Mucosa of stomach (tissue), 1 donor: Measurements from ENCODE around the gene FHOD1.

ENCODE experiments used
- H3K27me3 ChIP-seq: one replicate; pipeline ENCODE4 v1.7.0; 2013; ENCODE audit warnings: mild to moderate bottlenecking, low read length; ENCODE audit not compliant: control insufficient read depth, insufficient read depth
- H3K36me3 ChIP-seq: one replicate; pipeline ENCODE4 v1.7.0; 2013; ENCODE audit warnings: low read length; ENCODE audit not compliant: control insufficient read depth, insufficient read depth
- H3K4me1 ChIP-seq: one replicate; pipeline ENCODE4 v1.7.0; 2013; ENCODE audit warnings: mild to moderate bottlenecking, low read length; ENCODE audit not compliant: control insufficient read depth, insufficient read depth
- H3K4me3 ChIP-seq: one replicate; pipeline ENCODE4 v1.7.0; 2013; ENCODE audit warnings: low read length
- H3K9ac ChIP-seq: one replicate; pipeline ENCODE4 v1.7.0; 2013; ENCODE audit warnings: mild to moderate bottlenecking, low read length, moderate library complexity
- H3K9me3 ChIP-seq: one replicate; pipeline ENCODE4 v1.7.0; 2013; ENCODE audit warnings: mild to moderate bottlenecking, low read length, moderate library complexity; ENCODE audit not compliant: control insufficient read depth
- donor health status: Pancreatic carcinoma.

FHOD1 gene

DNA sequence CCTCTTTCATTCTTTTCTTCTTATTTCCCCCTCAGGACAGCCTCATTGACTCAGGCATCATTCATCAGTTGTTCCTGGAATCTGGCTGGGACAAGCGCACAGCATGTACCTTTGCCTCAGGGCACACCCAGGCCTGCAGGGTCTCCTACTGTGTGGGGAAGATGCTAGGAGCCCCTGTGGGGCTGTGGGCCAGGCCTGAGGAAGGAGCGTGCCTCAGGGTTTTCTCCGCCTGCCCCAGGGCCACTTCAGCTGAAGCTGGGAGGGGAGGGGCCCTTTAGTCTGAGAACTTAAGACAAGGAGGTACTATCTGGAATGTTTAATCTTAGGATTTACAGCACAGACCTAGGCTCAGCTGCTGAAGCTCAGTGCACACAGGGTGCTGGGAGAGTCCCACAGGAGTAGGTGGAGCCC is 40.4 kb downstream of the FHOD1 start:
- H3K36me3 ChIP-seq, result no peaks in the 10 kb centered on the region
- no peaks in the 10 kb centered on the region for H3K9me3 ChIP-seq
- no peaks in the 10 kb centered on the region for H3K4me1 ChIP-seq
- no peaks in the 10 kb centered on the region for H3K27me3 ChIP-seq
- H3K4me3 ChIP-seq, result no peak overlapping the region
- peak overlapping the region; percentile 12 for H3K9ac ChIP-seq

DNA sequence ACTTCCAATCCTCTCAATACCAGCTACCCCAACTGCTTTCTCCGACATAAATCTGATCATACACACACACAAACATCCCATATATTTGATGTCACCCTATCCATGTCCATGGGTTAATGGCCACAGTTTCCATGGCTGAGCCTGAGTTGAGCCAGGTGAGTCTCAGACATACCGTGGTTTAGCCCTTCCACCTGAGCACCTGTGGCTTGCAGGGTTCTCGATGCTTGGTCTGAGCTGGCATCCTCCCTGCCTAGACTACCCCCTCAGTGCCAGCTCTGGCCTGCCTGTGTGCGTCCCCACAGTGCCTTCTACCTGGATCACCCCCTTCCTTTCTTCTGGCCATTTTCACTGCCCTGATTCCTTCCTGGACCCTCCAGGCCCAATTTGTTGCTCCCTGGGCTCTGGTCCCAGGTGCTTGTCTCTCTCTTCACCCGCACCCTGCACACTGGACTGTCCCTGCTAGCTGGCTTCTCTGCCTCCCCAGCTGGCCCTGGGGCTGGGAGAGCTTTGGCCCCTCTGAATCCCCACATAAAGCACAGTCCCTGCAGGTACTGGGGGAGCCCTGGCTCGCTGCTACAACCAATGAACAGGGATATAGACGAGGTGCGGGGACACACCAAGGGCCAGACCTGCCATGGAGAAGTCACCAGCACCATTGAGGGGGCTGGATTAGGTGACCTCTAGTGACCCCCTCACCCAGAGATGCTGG is 41.0 kb downstream of the FHOD1 start:
- Histone ChIP-seq H3K4me1 (no peaks in the 10 kb centered on the region), H3K27me3 (no peaks in the 10 kb centered on the region), H3K4me3 (no peak overlapping the region), H3K9me3 (no peaks in the 10 kb centered on the region), H3K36me3 (no peaks in the 10 kb centered on the region), H3K9ac (peak overlapping the region; percentile 12)

DNA sequence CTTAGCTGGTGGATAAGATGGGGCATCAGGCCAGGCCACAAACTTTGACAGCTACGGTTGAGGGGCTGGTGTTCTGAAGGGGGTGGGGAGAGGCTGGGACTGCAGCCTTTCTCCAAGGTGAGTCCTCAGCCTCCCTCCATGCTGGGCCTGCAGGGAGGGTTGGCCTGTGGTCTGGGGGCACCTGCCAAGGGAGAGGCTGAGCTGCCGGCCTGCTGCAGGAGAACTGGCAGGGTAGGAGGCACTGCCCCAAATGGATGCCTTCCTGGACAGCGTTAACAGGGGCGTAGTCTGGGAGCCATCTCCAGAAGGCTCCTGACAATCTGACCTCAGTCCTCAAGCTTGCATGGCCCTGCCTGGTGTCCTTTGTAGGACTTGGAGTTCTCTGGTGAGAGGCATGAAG is 43.2 kb downstream of the FHOD1 start:
- no peaks in the 10 kb centered on the region for H3K27me3 ChIP-seq
- H3K36me3 ChIP-seq, result peaks cover 3% of the 10 kb centered on the region
- H3K9ac ChIP-seq, result no peak overlapping the region
- no peaks in the 10 kb centered on the region for H3K9me3 ChIP-seq
- H3K4me3 ChIP-seq, result no peak overlapping the region
- H3K4me1 ChIP-seq, result peaks cover 8% of the 10 kb centered on the region

DNA sequence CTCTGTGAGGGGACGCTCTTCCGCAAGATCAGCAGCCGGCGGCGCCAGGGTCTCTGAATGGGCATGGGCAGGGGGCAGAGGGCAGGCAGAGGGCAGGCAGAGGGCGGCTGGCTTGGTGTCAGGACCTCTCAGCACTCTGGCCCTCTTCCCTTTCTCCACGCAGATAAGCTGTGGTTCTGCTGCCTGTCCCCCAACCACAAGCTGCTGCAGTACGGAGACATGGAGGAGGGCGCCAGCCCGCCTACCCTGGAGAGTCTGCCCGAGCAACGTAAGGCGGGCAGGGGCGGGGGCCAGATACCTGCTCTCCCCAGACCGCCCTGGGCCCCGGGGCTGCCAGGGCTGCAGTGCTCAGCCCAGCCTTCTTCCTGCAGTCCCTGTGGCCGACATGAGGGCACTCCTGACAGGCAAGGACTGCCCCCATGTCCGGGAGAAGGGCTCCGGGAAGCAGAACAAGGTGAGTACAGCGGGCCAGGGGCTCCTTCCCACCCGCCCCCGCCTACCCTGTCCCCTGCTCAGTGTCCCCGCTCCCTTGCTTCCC is 44.3 kb downstream of the FHOD1 start:
- H3K9me3 ChIP-seq, result no peaks in the 10 kb centered on the region
- H3K9ac ChIP-seq, result no peak overlapping the region
- H3K36me3 ChIP-seq, result peaks cover 5% of the 10 kb centered on the region
- H3K4me1 ChIP-seq, result peaks cover 16% of the 10 kb centered on the region
- no peaks in the 10 kb centered on the region for H3K27me3 ChIP-seq
- H3K4me3 ChIP-seq, result no peak overlapping the region

DNA sequence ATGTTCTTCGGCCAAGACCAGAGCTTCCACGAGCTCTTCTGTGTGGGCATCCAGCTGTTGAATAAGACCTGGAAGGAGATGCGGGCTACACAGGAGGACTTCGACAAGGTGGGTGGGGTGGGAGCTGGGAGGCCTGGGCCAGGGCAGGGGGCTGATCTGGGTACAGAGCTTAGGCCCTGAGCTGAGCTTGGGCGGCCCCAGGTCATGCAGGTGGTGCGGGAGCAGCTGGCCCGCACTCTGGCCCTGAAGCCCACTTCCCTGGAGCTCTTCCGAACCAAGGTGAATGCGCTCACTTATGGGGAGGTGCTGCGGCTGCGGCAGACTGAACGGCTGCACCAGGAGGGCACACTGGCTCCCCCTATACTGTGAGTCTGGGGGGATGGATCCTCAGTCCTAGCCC is 44.9 kb downstream of the FHOD1 start:
- Histone ChIP-seq H3K4me1 (peaks cover 22% of the 10 kb centered on the region), H3K9ac (no peak overlapping the region), H3K9me3 (no peaks in the 10 kb centered on the region), H3K27me3 (no peaks in the 10 kb centered on the region), H3K36me3 (peaks cover 11% of the 10 kb centered on the region), H3K4me3 (no peak overlapping the region)

DNA sequence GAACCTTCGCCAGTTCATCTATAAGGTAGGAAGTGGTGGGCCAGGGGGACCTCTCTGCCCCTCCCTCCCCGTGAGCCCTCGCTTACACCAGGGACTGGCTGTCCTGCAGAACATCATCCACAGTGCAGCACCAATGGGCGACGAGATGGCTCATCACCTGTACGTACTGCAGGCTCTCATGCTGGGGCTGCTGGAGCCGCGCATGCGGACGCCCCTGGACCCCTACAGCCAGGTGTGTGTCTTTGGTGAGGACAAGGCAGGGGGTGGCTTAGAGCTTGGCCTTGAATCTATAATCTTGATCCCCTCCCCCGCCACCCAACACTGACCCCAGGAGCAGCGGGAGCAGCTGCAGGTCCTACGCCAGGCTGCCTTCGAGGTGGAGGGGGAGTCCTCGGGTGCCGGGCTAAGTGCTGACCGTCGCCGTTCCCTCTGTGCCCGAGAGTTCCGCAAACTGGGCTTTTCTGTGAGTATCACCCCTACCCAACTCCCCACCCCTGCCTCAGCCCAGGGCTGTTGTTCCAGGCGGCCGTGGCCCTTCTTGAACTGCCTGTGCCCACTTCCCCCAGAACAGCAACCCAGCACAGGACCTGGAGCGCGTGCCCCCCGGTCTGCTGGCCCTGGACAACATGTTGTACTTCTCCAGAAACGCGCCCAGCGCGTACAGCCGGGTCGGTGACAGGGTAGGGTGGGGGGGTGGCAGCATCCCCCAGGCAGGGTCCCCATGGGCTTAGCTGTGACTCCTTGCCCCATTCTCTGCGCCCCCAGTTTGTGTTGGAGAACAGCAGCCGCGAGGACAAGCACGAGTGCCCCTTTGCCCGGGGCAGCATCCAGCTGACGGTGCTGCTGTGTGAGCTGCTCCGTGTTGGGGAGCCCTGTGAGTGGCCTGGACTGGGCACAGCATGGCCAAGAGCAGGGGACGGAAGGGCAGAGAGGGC is 45.6 kb downstream of the FHOD1 start:
- no peaks in the 10 kb centered on the region for H3K9me3 ChIP-seq
- no peak overlapping the region for H3K9ac ChIP-seq
- no peaks in the 10 kb centered on the region for H3K27me3 ChIP-seq
- peaks cover 24% of the 10 kb centered on the region for H3K4me1 ChIP-seq
- H3K4me3 ChIP-seq, result no peak overlapping the region
- H3K36me3 ChIP-seq, result peaks cover 14% of the 10 kb centered on the region

DNA sequence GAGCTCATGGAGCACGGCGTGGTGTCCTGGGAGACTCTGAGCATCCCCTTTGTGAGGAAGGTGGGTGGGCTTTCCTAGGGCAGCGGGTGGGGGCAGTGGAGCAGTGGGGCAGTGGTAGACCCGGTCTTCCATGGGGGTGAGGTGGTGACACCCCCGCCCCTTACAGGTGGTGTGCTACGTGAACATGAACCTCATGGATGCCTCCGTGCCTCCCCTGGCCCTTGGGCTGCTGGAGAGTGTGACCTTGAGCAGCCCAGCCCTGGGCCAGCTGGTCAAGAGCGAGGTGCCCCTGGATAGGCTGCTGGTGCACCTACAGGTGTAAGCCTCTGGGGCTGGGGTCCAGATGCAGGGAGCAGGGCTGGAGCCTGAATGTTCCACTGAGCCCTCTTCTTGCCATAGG is 46.8 kb downstream of the FHOD1 start:
- Histone ChIP-seq H3K4me1 (peaks cover 24% of the 10 kb centered on the region), H3K36me3 (peaks cover 19% of the 10 kb centered on the region), H3K4me3 (no peak overlapping the region), H3K9me3 (no peaks in the 10 kb centered on the region), H3K9ac (no peak overlapping the region), H3K27me3 (no peaks in the 10 kb centered on the region)

DNA sequence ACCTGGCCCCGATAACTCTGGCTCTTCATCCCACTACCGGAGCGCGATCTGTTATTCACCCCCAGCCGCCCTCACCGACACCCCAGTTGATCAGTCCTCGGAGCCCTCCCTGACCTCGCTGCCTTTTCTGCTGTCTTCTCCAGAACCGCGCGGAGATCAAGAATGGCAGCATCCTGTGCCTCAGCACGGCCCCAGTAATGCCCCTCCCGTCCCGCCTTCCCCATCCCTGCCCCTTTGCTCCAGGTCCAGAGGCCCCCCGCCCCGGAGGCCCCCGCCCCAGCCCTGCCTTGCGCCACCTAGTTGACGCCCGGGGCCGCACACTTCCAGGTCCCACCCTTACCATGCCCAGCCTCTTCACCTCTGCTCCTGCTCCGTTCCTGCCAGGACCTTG is 47.5 kb downstream of the FHOD1 start:
- Histone ChIP-seq H3K4me3 (peak overlapping the region; percentile 18), H3K4me1 (peaks cover 24% of the 10 kb centered on the region), H3K36me3 (peaks cover 23% of the 10 kb centered on the region), H3K9me3 (no peaks in the 10 kb centered on the region), H3K9ac (peak overlapping the region; percentile 80), H3K27me3 (no peaks in the 10 kb centered on the region)

DNA sequence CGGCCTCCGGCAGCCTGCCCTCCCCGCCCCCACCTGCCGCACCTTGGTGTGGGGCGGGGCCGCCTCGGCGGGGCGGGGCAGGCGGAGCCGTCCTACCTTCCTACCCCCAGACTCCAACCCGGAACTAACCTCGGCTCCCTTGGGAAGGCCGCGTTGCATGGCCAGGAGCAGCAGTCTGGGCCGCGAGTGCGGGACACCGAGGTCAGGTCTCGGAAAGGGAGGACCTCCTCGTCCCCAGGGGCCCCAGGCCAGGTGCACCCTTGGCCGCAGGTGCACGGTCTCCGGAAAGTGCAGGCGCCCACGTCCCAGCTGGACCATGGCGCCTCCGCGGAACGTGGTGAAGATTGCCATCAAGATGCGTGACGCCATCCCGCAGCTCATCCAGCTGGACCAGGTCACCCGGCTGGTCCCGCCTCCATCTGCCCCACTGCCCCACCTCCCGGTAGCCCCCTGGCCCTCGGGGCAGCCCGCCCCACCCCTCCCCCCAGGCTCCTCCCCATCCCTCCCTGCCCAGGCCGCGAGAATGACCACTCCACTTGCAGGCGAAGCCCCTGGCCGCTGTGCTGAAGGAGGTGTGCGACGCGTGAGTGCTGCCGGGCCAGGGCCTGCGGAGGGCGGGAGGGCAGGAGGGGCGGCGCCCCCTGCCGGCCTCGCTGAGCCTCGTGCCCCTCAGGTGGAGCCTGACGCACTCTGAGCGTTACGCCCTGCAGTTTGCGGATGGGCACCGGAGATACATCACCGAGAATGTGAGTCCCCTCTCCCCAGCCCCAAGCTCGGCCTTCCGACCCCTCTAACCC is 48.1 kb downstream of the FHOD1 start, which contains the start of gene ELMO3:
Gene ELMO3, plus strand, starts transcription at position 121 of the 797 bp plus-strand sequence. Its CDS starts 196 bp downstream, at position 317.
- no peaks in the 10 kb centered on the region for H3K27me3 ChIP-seq
- no peaks in the 10 kb centered on the region for H3K9me3 ChIP-seq
- H3K4me1 ChIP-seq, result peaks cover 27% of the 10 kb centered on the region
- H3K9ac ChIP-seq, result peak within 1 kb of the TSS; percentile 80
- H3K4me3 ChIP-seq, result peak within 1 kb of the TSS; percentile 41
- H3K36me3 ChIP-seq, result peaks cover 28% of the 10 kb centered on the region

DNA sequence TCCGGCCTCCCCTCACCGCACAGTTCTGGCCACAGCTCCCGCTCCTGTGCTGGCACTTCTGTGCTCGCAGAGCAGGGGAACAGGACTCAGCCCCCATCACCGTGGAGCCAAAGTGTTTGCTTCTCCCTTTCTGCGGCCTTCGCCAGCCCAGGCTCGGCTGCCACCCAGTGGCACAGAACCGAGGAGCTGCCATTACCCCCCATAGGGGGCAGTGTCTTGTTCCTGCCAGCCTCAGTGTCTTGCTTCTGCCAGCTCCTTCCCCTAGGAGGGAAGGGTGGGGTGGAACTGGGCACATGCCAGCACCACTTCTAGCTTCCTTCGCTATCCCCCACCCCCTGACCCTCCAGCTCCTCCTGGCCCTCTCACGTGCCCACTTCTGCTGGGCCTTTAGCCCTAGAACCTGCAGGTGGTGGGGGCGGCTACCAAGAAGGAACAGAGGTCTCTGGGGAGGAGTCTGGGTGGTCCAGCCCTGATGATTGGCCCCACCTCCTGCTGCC is 49.0 kb downstream of the FHOD1 start:
- Histone ChIP-seq H3K27me3 (no peaks in the 10 kb centered on the region), H3K9ac (peak overlapping the region; percentile 32), H3K4me3 (no peak overlapping the region), H3K9me3 (no peaks in the 10 kb centered on the region), H3K36me3 (peaks cover 28% of the 10 kb centered on the region), H3K4me1 (peaks cover 37% of the 10 kb centered on the region)

DNA sequence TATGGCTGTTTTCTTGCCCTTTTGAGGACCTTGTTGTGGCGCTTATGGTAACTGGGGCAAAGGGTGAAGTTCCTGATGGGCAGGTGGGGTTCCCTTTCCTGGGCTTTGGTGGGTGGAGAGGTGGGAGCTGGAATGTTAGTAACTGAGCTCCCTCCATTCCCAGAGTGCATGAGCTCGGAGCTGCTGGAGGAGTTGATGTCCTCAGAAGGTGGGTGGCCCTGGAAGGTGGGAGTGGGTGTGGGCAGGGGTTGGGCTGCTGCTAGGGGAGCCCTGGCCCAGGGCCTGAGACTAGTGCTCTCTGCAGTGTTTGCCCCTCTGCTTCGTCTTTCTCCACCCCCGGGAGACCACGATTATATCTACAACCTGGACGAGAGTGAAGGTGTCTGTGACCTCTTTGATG is 49.6 kb downstream of the FHOD1 start:
- Histone ChIP-seq H3K4me1 (peaks cover 42% of the 10 kb centered on the region), H3K27me3 (no peaks in the 10 kb centered on the region), H3K4me3 (no peak overlapping the region), H3K9ac (peak overlapping the region; percentile 32), H3K36me3 (peaks cover 28% of the 10 kb centered on the region), H3K9me3 (no peaks in the 10 kb centered on the region)
